ENCODE measurements around the gene ORC6. TPM values are rescaled to one million over a fixed set of nuclear protein-coding genes. Genes with fewer than 3 reads are reported as not detected.
"Not testable (repeated sequence)": the region's sequence is repeated elsewhere in the genome, so short reads cannot be mapped to it uniquely, and the experiment has no call there.

ORC6 gene
- polyA plus RNA-seq, 3 donors = 0.21 to 1.5 (median 0.31) TPM

- Mint-ChIP-seq H3K27me3 (ENCODE audit: low read depth in 3 of 3) (peaks cover 0 to 2% (median 0%) of the 10 kb centered on the region in 3 donors), H3K9me3 (no peaks in the 10 kb centered on the region), H3K4me1 (peaks cover 26% of the 10 kb centered on the region), H3K4me3 (no peak overlapping the region), H3K36me3 (peaks cover 59 to 86% of the 10 kb centered on the region in 2 donors), H3K27ac (peak overlapping the region in 3 of 7 donors; percentile 53 to 67 (median 55))
- Histone ChIP-seq H3K4me1 (ENCODE audit: control insufficient read depth in 1 of 2, insufficient read depth in 2 of 2, low read length in 2 of 2) (peaks cover 23 to 26% of the 10 kb centered on the region in 2 donors), H4K20me1 (ENCODE audit: insufficient read depth, low read length) (peaks cover 3% of the 10 kb centered on the region), H3K79me2 (ENCODE audit: insufficient read depth, low read length) (no peaks in the 10 kb centered on the region), H3K4me2 (replicated peaks; ENCODE audit: extremely low read depth, low read length, poor library complexity, severe bottlenecking) (no peak overlapping the region), H3K27me3 (ENCODE audit: control insufficient read depth in 2 of 2, insufficient read depth in 2 of 2, low read length in 2 of 2) (no peaks in the 10 kb centered on the region), H3K9me3 (replicated peaks in 1 of 2; ENCODE audit: control insufficient read depth in 1 of 2, insufficient read depth in 1 of 2, low read length in 2 of 2) (no peaks in the 10 kb centered on the region), H3K36me3 (replicated peaks in 1 of 2; ENCODE audit: control insufficient read depth in 1 of 2, insufficient read depth in 2 of 2, low read length in 2 of 2) (peaks cover 59 to 84% of the 10 kb centered on the region in 2 donors), H3K9ac (ENCODE audit: insufficient read depth, low read length, poor library complexity, severe bottlenecking) (no peak overlapping the region), H2AFZ (ENCODE audit: insufficient read depth, low read depth, low read length, poor library complexity, severe bottlenecking) (no peak overlapping the region), H3K27ac (ENCODE audit: low read depth in 1 of 2, low read length in 2 of 2) (peak overlapping the region in 1 of 2 donors; percentile 21), H3K4me3 (replicated peaks in 1 of 3; ENCODE audit: low read depth in 2 of 3, low read length in 3 of 3) (no peak overlapping the region)
- no peak for TF ChIP-seq CTCF (IDR thresholded peaks at IDR 0.05)
- no peak for DNase-seq
- intact Hi-C loops (cut with micrococcal nuclease) = no loop called here
- 75% methylated on average over 4 of the region's 4 CpGs for WGBS (ENCODE audit: insufficient coverage)
Measured at GRCh38 chr16:46662123-46662522, 27.3 kb upstream of the ORC6 start.

GRCh38 chr16:46673320-46674013, 16.0 kb upstream of the ORC6 start:
- H4K20me1 ChIP-seq (ENCODE audit: insufficient read depth, low read length) = peaks cover 39% of the 10 kb centered on the region
- peaks cover 16% of the 10 kb centered on the region for H3K79me2 ChIP-seq (ENCODE audit: insufficient read depth, low read length)
- DNase-seq = peak; percentile 61 to 71 (median 69)
- peak overlapping the region in 1 of 2 donors; percentile 36 for H3K27ac ChIP-seq (ENCODE audit: low read depth in 1 of 2, low read length in 2 of 2)
- intact Hi-C loops (cut with micrococcal nuclease) = loop anchor here (5.0 to 10.0 kb wide), 2 partner anchors 129 to 231 kb away; no protein-coding TSS in a partner anchor
- TF ChIP-seq CTCF (IDR thresholded peaks at IDR 0.05) = peak; percentile 97
- 78% methylated on average over 4 of the region's 6 CpGs for WGBS (ENCODE audit: insufficient coverage)
- Mint-ChIP-seq H3K36me3 (peaks cover 74 to 94% of the 10 kb centered on the region in 2 donors), H3K27ac (peak overlapping the region in 3 of 7 donors; percentile 14 to 44 (median 22)), H3K27me3 (ENCODE audit: low read depth in 3 of 3) (no peaks in the 10 kb centered on the region), H3K4me3 (no peak overlapping the region), H3K9me3 (no peaks in the 10 kb centered on the region), H3K4me1 (no peaks in the 10 kb centered on the region)
- H3K36me3 ChIP-seq (replicated peaks in 1 of 2; ENCODE audit: control insufficient read depth in 1 of 2, insufficient read depth in 2 of 2, low read length in 2 of 2) = peaks cover 97 to 98% of the 10 kb centered on the region in 2 donors
- H3K27me3 ChIP-seq (ENCODE audit: control insufficient read depth in 2 of 2, insufficient read depth in 2 of 2, low read length in 2 of 2) = no peaks in the 10 kb centered on the region
- H2AFZ ChIP-seq (ENCODE audit: insufficient read depth, low read depth, low read length, poor library complexity, severe bottlenecking) = no peak overlapping the region
- H3K4me2 ChIP-seq (replicated peaks; ENCODE audit: extremely low read depth, low read length, poor library complexity, severe bottlenecking) = no peak overlapping the region
- H3K9ac ChIP-seq (ENCODE audit: insufficient read depth, low read length, poor library complexity, severe bottlenecking) = no peak overlapping the region
- H3K4me1 ChIP-seq (ENCODE audit: control insufficient read depth in 1 of 2, insufficient read depth in 2 of 2, low read length in 2 of 2) = no peaks in the 10 kb centered on the region
- H3K4me3 ChIP-seq (replicated peaks in 1 of 3; ENCODE audit: low read depth in 2 of 3, low read length in 3 of 3) = no peak overlapping the region
- no peaks in the 10 kb centered on the region for H3K9me3 ChIP-seq (replicated peaks in 1 of 2; ENCODE audit: control insufficient read depth in 1 of 2, insufficient read depth in 1 of 2, low read length in 2 of 2)

- peaks cover 89 to 95% of the 10 kb centered on the region in 2 donors for H3K36me3 ChIP-seq (replicated peaks in 1 of 2; ENCODE audit: control insufficient read depth in 1 of 2, insufficient read depth in 2 of 2, low read length in 2 of 2)
- H3K79me2 ChIP-seq (ENCODE audit: insufficient read depth, low read length) = peaks cover 30% of the 10 kb centered on the region
- not testable (repeated sequence) for H3K4me1 ChIP-seq (ENCODE audit: control insufficient read depth in 1 of 2, insufficient read depth in 2 of 2, low read length in 2 of 2); H3K9me3 ChIP-seq (replicated peaks in 1 of 2; ENCODE audit: control insufficient read depth in 1 of 2, insufficient read depth in 1 of 2, low read length in 2 of 2); H3K27me3 ChIP-seq (ENCODE audit: control insufficient read depth in 2 of 2, insufficient read depth in 2 of 2, low read length in 2 of 2); H2AFZ ChIP-seq (ENCODE audit: insufficient read depth, low read depth, low read length, poor library complexity, severe bottlenecking); H3K4me3 ChIP-seq (replicated peaks in 1 of 3; ENCODE audit: low read depth in 2 of 3, low read length in 3 of 3); DNase-seq; H3K4me1 Mint-ChIP-seq; H3K27me3 Mint-ChIP-seq (ENCODE audit: low read depth in 3 of 3); H3K27ac ChIP-seq (ENCODE audit: low read depth in 1 of 2, low read length in 2 of 2); H3K9ac ChIP-seq (ENCODE audit: insufficient read depth, low read length, poor library complexity, severe bottlenecking); H3K4me2 ChIP-seq (replicated peaks; ENCODE audit: extremely low read depth, low read length, poor library complexity, severe bottlenecking); H3K4me3 Mint-ChIP-seq; H3K9me3 Mint-ChIP-seq
- intact Hi-C loops (cut with micrococcal nuclease) = loop anchor here (10.0 kb wide), 1 partner anchor 227 kb away; no protein-coding TSS in a partner anchor
- Mint-ChIP-seq H3K27ac (peak overlapping the region in 1 of 7 donors; percentile 53), H3K36me3 (peaks cover 67 to 88% of the 10 kb centered on the region in 2 donors)
- H4K20me1 ChIP-seq (ENCODE audit: insufficient read depth, low read length) = peaks cover 36% of the 10 kb centered on the region
- WGBS (ENCODE audit: insufficient coverage) = no CpG with 5 or more reads among the region's 1 CpG
Measured at GRCh38 chr16:46677943-46678342, 11.5 kb upstream of the ORC6 start.

Measured in CD14-positive monocyte (primary cell).